ENCODE data around the gene GLDN.
"Not testable (repeated sequence)": the region's sequence is repeated elsewhere in the genome, so short reads cannot be mapped to it uniquely, and the experiment has no call there.

Gene GLDN

GRCh38 chr15:51387699-51388041 is 46.2 kb downstream of the GLDN start:
- no peak for DNase-seq (ENCODE audit: low read depth)

- DNase-seq (ENCODE audit: low read depth), result no peak
Observed at GRCh38 chr15:51388726-51389125, 47.3 kb downstream of the GLDN start.

- DNase-seq (ENCODE audit: low read depth), result no peak
Observed at GRCh38 chr15:51390241-51390965, 48.9 kb downstream of the GLDN start.

- DNase-seq (ENCODE audit: low read depth), result no peak
Observed at GRCh38 chr15:51390966-51391422, 49.5 kb downstream of the GLDN start.

GRCh38 chr15:51396921-51397320 is 55.5 kb downstream of the GLDN start:
- no peak for DNase-seq (ENCODE audit: low read depth)

GRCh38 chr15:51398626-51399025 is 57.2 kb downstream of the GLDN start:
- DNase-seq (ENCODE audit: low read depth), result no peak

- DNase-seq (ENCODE audit: low read depth), result no peak
Observed at GRCh38 chr15:51401051-51401780, 59.8 kb downstream of the GLDN start.

GRCh38 chr15:51401872-51402517 is 60.5 kb downstream of the GLDN start:
- DNase-seq (ENCODE audit: low read depth), result no peak

- DNase-seq (ENCODE audit: low read depth), result no peak
Observed at GRCh38 chr15:51403072-51403878, 61.8 kb downstream of the GLDN start.

GRCh38 chr15:51403946-51404695 is 62.7 kb downstream of the GLDN start:
- DNase-seq (ENCODE audit: low read depth), result no peak

GRCh38 chr15:51405693-51406523 is 64.5 kb downstream of the GLDN start:
- DNase-seq (ENCODE audit: low read depth), result no peak

- no peak for DNase-seq (ENCODE audit: low read depth)
Observed at GRCh38 chr15:51414256-51414860, 72.9 kb downstream of the GLDN start.

- no peak for DNase-seq (ENCODE audit: low read depth)
Observed at GRCh38 chr15:51416129-51416528, 74.7 kb downstream of the GLDN start.

- DNase-seq (ENCODE audit: low read depth), result not testable (repeated sequence)
Observed at GRCh38 chr15:51423040-51423439, 81.6 kb downstream of the GLDN start.

- no peak for DNase-seq (ENCODE audit: low read depth)
Observed at GRCh38 chr15:51424780-51425179, 83.3 kb downstream of the GLDN start.

- DNase-seq (ENCODE audit: low read depth), result no peak
Observed at GRCh38 chr15:51425517-51426040, 84.1 kb downstream of the GLDN start.

GRCh38 chr15:51438526-51438925 is 97.1 kb downstream of the GLDN start:
- no peak for DNase-seq (ENCODE audit: low read depth)

GRCh38 chr15:51443282-51443914 is 101.9 kb downstream of the GLDN start:
- no peak for DNase-seq (ENCODE audit: low read depth)

GRCh38 chr15:51444112-51444511 is 102.7 kb downstream of the GLDN start:
- no peak for DNase-seq (ENCODE audit: low read depth)

Data from stimulated activated CD8-positive, alpha-beta memory T cell treated with anti-CD3 and anti-CD28 coated beads, Interleukin-4, amount 100 ng/mL, for 24 hours (primary cell).